ENCODE data around the gene EAF1.

- TF ChIP-seq POLR2AphosphoS5 (IDR thresholded peaks at IDR 0.05; ENCODE audit: low read depth, low read length) (no peak), REST (IDR thresholded peaks at IDR 0.05; ENCODE audit: insufficient read depth in 1 of 2, low read depth in 2 of 2, low read length in 2 of 2) (no peak), SIN3A (IDR thresholded peaks at IDR 0.05; ENCODE audit: borderline replicate concordance, insufficient read depth, low read length) (no peak)
Measured at GRCh38 chr3:15450438-15451215, 23.2 kb downstream of the EAF1 start.
